GM21619 (cell line): ENCODE measurements around the gene SYT9.
A peak's percentile ranks its signal among the peaks of the same experiment; 100 is the strongest.
"Not testable (repeated sequence)": the region's sequence is repeated elsewhere in the genome, so short reads cannot be mapped to it uniquely, and the experiment has no call there.

Experiments
- ATAC-seq: cut with Tn5 transposase; IDR thresholded peaks from one replicate; pipeline ENCODE4 v1.9.1; 2021; ENCODE audit not compliant: unreplicated experiment

SYT9 gene

GRCh38 chr11:7499081-7499480 lies 247.4 kb downstream of the SYT9 start:
- ATAC-seq, result no peak

GRCh38 chr11:7500251-7500650 lies 248.5 kb downstream of the SYT9 start:
- no peak for ATAC-seq

GRCh38 chr11:7501251-7501650 lies 249.5 kb downstream of the SYT9 start:
- ATAC-seq, result no peak

- peak; percentile 54 for ATAC-seq
These were observed 250.2 kb downstream of the SYT9 start for GRCh38 chr11:7501894-7502293.

GRCh38 chr11:7506243-7506642 lies 254.5 kb downstream of the SYT9 start:
- no peak for ATAC-seq

- no peak for ATAC-seq
These were observed 256.4 kb downstream of the SYT9 start for GRCh38 chr11:7508087-7508486.

- no peak for ATAC-seq
These were observed 258.3 kb downstream of the SYT9 start for GRCh38 chr11:7509966-7510365.

- no peak for ATAC-seq
These were observed 259.7 kb downstream of the SYT9 start for GRCh38 chr11:7511401-7511800.

GRCh38 chr11:7512525-7513233 lies 261.0 kb downstream of the SYT9 start:
- ATAC-seq, result peak; percentile 64

GRCh38 chr11:7513234-7514098 lies 261.8 kb downstream of the SYT9 start, which contains the start of gene PPFIBP2:
TSS of gene PPFIBP2 (plus strand) at chr11:7513999. CDS start at chr11:7549476, 35,477 bp downstream.
- ATAC-seq, result peak; percentile 62

- ATAC-seq, result peak; percentile 6
These were observed 262.4 kb downstream of the SYT9 start for GRCh38 chr11:7514099-7514591.

GRCh38 chr11:7515447-7515886 lies 263.8 kb downstream of the SYT9 start:
- no peak for ATAC-seq

GRCh38 chr11:7516475-7516874 lies 264.8 kb downstream of the SYT9 start:
- ATAC-seq, result no peak

- ATAC-seq, result not testable (repeated sequence)
These were observed 266.0 kb downstream of the SYT9 start for GRCh38 chr11:7517743-7518142.
